IPS-18a (cell line): ENCODE data around the gene ANXA5.

Experiments used
- H3K27ac ChIP-seq: one replicate; pipeline ENCODE4 v1.5.1; 2013; ENCODE audit warnings: low read length
- H3K27me3 ChIP-seq: one replicate; pipeline ENCODE4 v1.6.1; 2013; ENCODE audit warnings: mild to moderate bottlenecking, low read length; ENCODE audit not compliant: control insufficient read depth, insufficient read depth
- H3K36me3 ChIP-seq: one replicate; pipeline ENCODE4 v1.6.1; 2013; ENCODE audit warnings: low read depth, low read length; ENCODE audit not compliant: control insufficient read depth
- H3K4me1 ChIP-seq: one replicate; pipeline ENCODE4 v1.6.1; 2013; ENCODE audit warnings: low read depth, low read length; ENCODE audit not compliant: control insufficient read depth
- H3K4me3 ChIP-seq: one replicate; pipeline ENCODE4 v1.5.1; 2013; ENCODE audit warnings: low read length
- H3K9ac ChIP-seq: one replicate; pipeline ENCODE4 v1.6.1; 2013; ENCODE audit warnings: mild to moderate bottlenecking, low read length, moderate library complexity
- H3K9me3 ChIP-seq: one replicate; pipeline ENCODE4 v1.6.1; 2013; ENCODE audit warnings: low read depth, low read length; ENCODE audit not compliant: control insufficient read depth

The ANXA5 gene

DNA sequence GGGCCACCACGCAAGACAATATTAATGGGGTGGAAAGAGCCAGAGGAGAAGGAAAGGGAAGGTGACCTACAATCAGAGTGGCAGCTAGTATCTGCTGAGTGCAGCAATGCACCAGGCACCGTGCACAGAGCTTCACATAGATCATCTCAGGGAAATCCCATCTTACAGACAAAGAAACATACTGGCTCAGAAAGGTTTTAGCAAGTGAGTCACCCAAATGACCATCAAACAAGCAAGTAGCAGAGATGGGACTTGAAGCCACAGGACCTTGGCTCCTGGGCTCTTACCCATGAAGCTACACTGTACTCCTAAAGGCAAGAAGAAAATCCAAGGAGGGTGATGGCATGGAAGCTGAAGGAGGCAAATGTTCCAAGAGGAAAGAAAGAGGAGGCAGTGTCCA is 6.8 kb downstream of the ANXA5 start:
- Histone ChIP-seq H3K4me3 (no peak overlapping the region), H3K27ac (peak overlapping the region; percentile 11), H3K36me3 (peaks cover 27% of the 10 kb centered on the region), H3K9ac (no peak overlapping the region), H3K9me3 (no peaks in the 10 kb centered on the region), H3K4me1 (peaks cover 10% of the 10 kb centered on the region), H3K27me3 (no peaks in the 10 kb centered on the region)

- Histone ChIP-seq H3K9me3 (no peaks in the 10 kb centered on the region), H3K36me3 (peaks cover 28% of the 10 kb centered on the region), H3K27ac (no peak overlapping the region), H3K4me1 (peaks cover 10% of the 10 kb centered on the region), H3K9ac (no peak overlapping the region), H3K27me3 (no peaks in the 10 kb centered on the region), H3K4me3 (no peak overlapping the region)
These were observed 8.1 kb downstream of the ANXA5 start for GRCh38 chr4:121688701-121689100.

DNA sequence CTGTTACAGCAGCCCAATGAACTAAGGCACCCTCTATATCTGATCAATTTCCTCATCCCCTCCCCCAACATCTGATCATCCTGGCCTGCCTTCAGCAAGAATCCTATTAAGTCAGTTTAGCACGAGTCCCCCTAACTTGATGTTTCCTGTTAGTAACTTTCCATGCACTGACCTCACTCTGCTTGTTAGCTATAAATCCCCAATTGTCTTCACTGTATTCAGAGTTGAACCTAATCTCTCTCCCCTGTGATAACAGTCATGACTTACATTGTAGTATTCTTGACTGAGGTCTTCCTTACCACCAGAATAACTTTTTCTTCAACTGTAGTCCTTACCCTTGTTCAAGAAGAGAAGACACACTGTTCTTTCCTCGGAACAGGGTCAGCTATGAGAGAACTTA is 8.5 kb downstream of the ANXA5 start:
- H3K4me1 ChIP-seq = peaks cover 10% of the 10 kb centered on the region
- no peaks in the 10 kb centered on the region for H3K27me3 ChIP-seq
- H3K9ac ChIP-seq = no peak overlapping the region
- no peaks in the 10 kb centered on the region for H3K9me3 ChIP-seq
- no peak overlapping the region for H3K4me3 ChIP-seq
- no peak overlapping the region for H3K27ac ChIP-seq
- peaks cover 28% of the 10 kb centered on the region for H3K36me3 ChIP-seq

DNA sequence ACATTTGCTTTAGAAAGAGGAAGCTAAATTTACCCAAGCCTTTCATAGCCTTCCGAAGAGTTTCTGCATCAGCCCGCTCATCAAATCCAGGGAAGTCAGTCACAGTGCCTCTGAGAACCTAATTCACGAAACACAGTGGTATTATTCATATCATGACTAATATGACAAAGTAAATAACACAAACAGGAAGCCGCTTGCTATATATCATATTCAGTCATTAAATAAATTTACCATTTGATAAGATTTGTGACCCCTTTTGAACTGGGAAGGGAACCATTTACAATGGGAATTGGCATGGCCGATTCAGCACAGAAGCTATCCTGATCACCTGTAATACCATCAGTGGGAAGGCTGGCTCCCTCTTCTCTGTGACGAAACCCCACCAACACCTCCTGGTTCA is 10.5 kb downstream of the ANXA5 start:
- Histone ChIP-seq H3K9ac (no peak overlapping the region), H3K4me3 (no peak overlapping the region), H3K27me3 (no peaks in the 10 kb centered on the region), H3K36me3 (peaks cover 37% of the 10 kb centered on the region), H3K27ac (no peak overlapping the region), H3K4me1 (peaks cover 10% of the 10 kb centered on the region), H3K9me3 (no peaks in the 10 kb centered on the region)

GRCh38 chr4:121685257-121685656 is 11.5 kb downstream of the ANXA5 start:
- Histone ChIP-seq H3K9ac (no peak overlapping the region), H3K4me1 (peaks cover 5% of the 10 kb centered on the region), H3K4me3 (no peak overlapping the region), H3K9me3 (no peaks in the 10 kb centered on the region), H3K27me3 (no peaks in the 10 kb centered on the region), H3K27ac (no peak overlapping the region), H3K36me3 (peaks cover 47% of the 10 kb centered on the region)

DNA sequence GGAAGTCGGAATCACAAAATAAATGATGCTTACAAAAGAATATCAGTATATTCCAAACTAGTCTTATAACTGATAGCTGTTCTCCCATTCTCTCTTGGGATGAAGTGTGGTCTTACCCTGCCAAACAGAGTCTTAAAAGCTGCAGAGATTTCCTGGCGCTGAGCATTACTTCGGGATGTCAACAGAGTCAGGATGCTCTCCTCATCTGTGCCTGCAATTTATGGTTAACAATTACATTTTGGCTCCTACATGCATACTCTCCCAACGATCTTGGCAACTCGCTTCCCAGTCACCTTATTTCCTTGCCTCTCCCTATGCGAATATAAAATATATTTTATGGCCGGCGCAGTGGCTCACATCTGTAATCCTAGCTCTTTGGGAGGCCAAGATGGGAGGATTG is 12.2 kb downstream of the ANXA5 start:
- Histone ChIP-seq H3K27me3 (no peaks in the 10 kb centered on the region), H3K9me3 (no peaks in the 10 kb centered on the region), H3K27ac (no peak overlapping the region), H3K4me1 (no peaks in the 10 kb centered on the region), H3K36me3 (peaks cover 53% of the 10 kb centered on the region), H3K9ac (no peak overlapping the region), H3K4me3 (no peak overlapping the region)

DNA sequence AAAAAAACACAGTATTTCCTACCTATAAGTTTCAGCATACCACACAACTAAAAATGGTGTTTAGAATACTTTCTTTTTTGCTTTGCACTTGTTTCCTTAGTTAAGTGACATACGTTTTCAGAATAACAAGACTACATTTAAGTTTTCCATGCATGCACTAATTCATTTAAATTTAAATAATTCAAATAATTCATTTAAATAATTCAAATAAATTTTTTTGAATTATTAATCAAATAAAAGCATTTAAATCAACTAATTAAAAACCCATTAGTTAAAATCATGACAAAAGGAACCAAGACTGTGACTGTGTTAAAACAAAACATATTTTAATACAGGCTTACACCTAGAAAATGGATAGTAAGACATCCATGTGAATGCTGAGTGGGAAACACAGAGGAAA is 12.8 kb downstream of the ANXA5 start:
- Histone ChIP-seq H3K27me3 (no peaks in the 10 kb centered on the region), H3K4me3 (no peak overlapping the region), H3K27ac (no peak overlapping the region), H3K9ac (no peak overlapping the region), H3K9me3 (no peaks in the 10 kb centered on the region), H3K36me3 (peaks cover 57% of the 10 kb centered on the region), H3K4me1 (no peaks in the 10 kb centered on the region)

- Histone ChIP-seq H3K4me3 (no peak overlapping the region), H3K36me3 (peaks cover 75% of the 10 kb centered on the region), H3K9ac (no peak overlapping the region), H3K4me1 (no peaks in the 10 kb centered on the region), H3K27ac (no peak overlapping the region), H3K9me3 (no peaks in the 10 kb centered on the region), H3K27me3 (no peaks in the 10 kb centered on the region)
These were observed 16.2 kb downstream of the ANXA5 start for GRCh38 chr4:121680571-121680970.

DNA sequence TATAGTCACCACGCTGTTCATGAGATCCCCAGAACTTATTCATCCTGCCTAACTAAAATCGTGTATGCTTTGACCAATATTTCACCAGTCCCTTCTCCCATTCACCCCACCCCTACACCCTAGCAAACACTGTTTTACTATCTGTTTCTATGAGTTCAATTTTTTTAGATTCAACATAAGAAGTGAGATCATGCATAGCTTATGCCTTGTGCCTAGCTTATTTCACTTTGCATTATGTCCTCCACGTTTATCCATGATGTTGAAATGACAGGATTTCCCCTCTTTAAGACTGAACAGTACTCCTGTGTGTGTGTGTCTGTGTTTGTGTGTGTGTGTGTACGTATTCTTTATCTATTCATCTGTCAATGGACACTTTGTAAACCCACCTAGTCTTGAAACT is 16.8 kb downstream of the ANXA5 start:
- H3K27me3 ChIP-seq = no peaks in the 10 kb centered on the region
- no peaks in the 10 kb centered on the region for H3K9me3 ChIP-seq
- no peak overlapping the region for H3K9ac ChIP-seq
- peaks cover 72% of the 10 kb centered on the region for H3K36me3 ChIP-seq
- H3K4me3 ChIP-seq = no peak overlapping the region
- no peaks in the 10 kb centered on the region for H3K4me1 ChIP-seq
- H3K27ac ChIP-seq = no peak overlapping the region

GRCh38 chr4:121679267-121679666 is 17.5 kb downstream of the ANXA5 start:
- no peaks in the 10 kb centered on the region for H3K9me3 ChIP-seq
- H3K4me3 ChIP-seq = no peak overlapping the region
- no peak overlapping the region for H3K9ac ChIP-seq
- H3K27ac ChIP-seq = no peak overlapping the region
- peaks cover 68% of the 10 kb centered on the region for H3K36me3 ChIP-seq
- H3K27me3 ChIP-seq = no peaks in the 10 kb centered on the region
- H3K4me1 ChIP-seq = no peaks in the 10 kb centered on the region

DNA sequence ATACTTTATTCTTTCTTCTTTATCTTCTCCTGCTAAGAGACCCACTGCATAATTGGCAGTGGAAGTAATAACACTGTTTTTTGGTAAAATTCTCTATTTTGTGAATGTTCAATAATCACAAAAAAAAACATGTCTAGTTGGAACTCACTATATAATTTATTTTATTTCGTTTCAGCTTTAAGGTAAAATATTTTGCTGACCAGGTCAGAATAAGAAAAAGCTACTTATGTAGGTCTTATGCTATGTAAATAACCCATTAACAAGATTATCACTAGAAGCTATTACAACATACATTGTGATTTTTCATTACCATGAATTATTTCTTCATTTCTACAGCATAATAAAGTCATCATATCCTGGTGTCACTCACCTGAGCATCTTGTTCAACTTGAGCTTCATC is 19.3 kb downstream of the ANXA5 start:
- Histone ChIP-seq H3K4me3 (no peak overlapping the region), H3K4me1 (no peaks in the 10 kb centered on the region), H3K9ac (no peak overlapping the region), H3K27ac (no peak overlapping the region), H3K27me3 (no peaks in the 10 kb centered on the region), H3K36me3 (peaks cover 71% of the 10 kb centered on the region), H3K9me3 (no peaks in the 10 kb centered on the region)

DNA sequence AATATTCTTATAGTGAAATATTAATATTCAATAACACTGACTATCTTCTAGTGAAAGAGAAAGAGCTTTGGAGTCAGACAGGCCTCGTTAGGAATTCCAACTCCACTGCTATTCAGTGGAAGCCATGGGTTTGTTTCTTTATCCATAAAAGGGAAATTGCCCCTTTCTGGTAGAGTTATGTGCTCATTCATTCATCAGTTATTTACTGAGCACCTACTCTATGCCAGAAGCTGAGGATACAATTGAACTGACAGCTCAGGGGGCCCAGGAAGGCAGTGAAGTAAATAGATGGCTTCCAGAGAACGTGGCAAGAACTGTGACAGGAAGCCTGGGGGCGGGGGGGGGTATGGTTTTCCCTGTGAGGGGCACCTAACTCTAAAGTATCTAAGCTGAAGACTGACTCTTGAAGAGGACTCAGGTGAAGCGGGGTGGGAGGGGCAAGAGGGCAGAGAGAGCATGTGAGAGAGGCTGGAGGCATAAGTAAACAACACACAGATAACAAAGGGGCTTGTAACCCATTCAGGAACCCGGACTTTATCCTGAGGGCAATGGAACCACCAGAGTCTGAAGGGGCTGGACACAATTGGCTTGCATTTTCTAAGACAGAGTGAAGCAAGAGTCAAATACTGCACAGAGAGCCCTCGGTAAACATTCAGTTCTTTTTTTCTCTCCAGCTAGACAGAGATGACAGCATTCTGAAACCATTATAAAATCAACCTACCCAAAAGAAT is 20.3 kb downstream of the ANXA5 start:
- Histone ChIP-seq H3K36me3 (peaks cover 71% of the 10 kb centered on the region), H3K9ac (no peak overlapping the region), H3K4me1 (no peaks in the 10 kb centered on the region), H3K27me3 (no peaks in the 10 kb centered on the region), H3K9me3 (no peaks in the 10 kb centered on the region), H3K27ac (no peak overlapping the region), H3K4me3 (no peak overlapping the region)
